Activated CD8-positive, alpha-beta memory T cell treated with anti-CD3 and anti-CD28 coated beads, Interleukin-2, amount 50 U/mL, for 48 hours (primary cell): Measurements from ENCODE around the gene LECT2.

Experiments used
- DNase-seq: peaks from one replicate; pipeline ENCODE4 v3.0.0-alpha.2; 2020

LECT2 gene

GRCh38 chr5:135930029-135930948, 24.5 kb downstream of the LECT2 start:
- no peak for DNase-seq

DNA sequence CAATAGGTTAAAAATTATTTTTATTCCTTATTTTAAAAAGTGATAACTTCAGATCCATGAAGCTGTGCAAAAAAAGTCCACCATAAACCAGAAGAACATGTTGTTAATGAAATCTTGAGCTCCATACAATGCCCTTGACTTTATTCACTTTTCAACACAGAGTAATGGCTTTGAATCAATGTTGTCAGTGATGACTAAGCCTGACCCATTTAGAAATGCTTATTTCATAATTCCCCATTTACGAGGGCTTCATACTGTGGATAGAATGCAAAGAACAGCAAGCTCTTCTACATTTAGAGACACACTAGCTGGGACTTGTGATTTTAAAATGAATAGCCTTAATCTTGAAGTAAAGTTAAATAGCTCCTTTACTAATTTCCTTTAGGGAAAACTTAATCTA, 33.4 kb downstream of the LECT2 start:
- no peak for DNase-seq

DNA sequence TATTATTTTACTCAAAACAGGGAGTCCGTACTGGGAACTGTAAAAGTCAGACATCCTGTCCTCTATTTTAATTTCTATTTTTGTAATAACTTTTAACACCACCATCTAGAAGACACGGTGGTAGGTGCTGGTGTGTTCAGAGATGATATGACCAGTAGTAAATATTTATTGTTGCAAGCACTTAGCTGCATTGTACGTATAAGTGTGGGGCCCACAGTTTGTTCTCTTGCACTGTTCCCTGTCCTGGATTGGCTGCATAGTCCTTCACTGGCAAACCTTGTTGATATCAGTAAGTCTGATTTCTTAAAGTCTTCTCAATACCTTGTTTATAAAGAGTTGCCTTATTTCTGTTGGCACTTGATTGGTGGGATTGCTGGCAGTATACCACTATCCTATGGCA, 34.6 kb downstream of the LECT2 start:
- DNase-seq = no peak

DNA sequence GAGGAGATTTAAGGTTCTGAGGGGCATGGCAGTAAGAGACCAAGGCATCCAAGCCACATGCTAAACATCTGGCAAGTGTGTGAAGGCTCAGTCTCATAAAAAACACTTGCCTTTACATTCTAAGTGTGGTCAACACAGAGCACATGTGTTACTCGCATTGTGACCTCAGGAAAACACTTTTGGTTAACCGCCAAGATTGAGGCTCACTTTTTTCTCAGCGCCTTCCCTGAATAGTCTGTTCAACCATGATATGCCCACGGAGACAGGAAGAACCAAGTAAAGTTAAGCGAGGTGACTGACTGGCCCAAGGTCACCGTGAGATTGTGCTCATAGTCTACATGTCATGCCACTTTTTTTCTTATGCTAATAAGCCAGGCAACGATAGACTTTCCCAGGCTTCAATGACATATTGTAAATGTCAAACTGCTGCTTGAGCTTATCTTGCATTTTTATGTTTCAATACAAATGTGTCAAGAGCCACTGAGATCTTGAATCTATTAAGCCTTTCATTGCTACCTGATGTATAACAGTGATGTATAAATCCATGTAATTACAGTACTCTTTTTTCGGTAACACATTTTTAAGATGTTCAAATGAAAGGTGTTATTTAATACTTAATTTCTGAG, 38.0 kb downstream of the LECT2 start:
- no peak for DNase-seq

GRCh38 chr5:135915466-135916001, 39.2 kb downstream of the LECT2 start:
- DNase-seq = no peak

GRCh38 chr5:135913713-135914626, 40.8 kb downstream of the LECT2 start:
- no peak for DNase-seq

- no peak for DNase-seq
Measured at GRCh38 chr5:135905144-135905543, 49.6 kb downstream of the LECT2 start.

- no peak for DNase-seq
Measured at GRCh38 chr5:135901633-135902032, 53.1 kb downstream of the LECT2 start.

DNA sequence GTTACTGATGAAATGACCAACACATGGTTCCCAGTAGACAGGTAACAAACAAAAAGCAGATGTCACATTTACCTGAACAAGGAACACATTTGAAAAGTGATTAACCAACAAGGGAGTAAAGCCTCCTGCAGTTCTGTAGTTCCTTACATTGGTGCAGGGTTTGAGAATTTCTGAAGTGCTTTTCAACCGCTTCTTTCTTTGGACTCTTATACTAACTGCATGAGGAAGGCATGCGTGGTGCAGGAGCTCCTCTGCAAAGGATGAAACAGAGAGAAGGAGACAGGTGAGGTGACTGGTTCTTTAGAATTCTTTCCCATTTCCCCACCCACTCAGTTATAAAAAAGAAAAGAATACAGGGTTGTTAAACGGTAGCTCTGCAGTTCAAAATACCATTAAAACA, 54.5 kb downstream of the LECT2 start:
- no peak for DNase-seq

- no peak for DNase-seq
Measured at GRCh38 chr5:135898651-135899050, 56.1 kb downstream of the LECT2 start.
